Measurements from ENCODE around the gene RBPMS2.

Gene RBPMS2

GRCh38 chr15:64731012-64731804 lies 44.2 kb downstream of the RBPMS2 start:
- DNase-seq (ENCODE audit: low read depth, low spot score) = peak; percentile 67

DNA sequence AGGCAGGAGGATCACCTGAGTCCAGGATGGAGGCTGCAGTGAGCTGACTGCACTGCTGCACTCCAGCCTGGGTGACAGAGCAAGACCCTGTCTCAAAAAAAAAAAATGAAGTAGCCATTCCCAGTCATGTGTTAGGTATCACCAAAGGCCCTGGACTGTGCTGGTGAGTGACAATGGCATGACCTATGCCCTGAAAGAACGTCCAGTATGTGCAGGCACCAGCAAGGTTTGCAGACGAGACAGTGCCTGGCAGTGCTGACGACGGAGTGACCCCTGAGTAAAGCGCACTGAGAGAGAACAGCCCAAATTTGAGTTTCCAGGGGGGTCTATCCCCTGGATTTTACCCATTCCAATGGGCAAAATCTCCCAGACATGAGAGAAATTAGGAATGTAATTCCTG lies 45.2 kb downstream of the RBPMS2 start:
- DNase-seq (ENCODE audit: low read depth, low spot score) = no peak

GRCh38 chr15:64720188-64720587 lies 55.2 kb downstream of the RBPMS2 start:
- DNase-seq (ENCODE audit: low read depth, low spot score) = no peak

DNA sequence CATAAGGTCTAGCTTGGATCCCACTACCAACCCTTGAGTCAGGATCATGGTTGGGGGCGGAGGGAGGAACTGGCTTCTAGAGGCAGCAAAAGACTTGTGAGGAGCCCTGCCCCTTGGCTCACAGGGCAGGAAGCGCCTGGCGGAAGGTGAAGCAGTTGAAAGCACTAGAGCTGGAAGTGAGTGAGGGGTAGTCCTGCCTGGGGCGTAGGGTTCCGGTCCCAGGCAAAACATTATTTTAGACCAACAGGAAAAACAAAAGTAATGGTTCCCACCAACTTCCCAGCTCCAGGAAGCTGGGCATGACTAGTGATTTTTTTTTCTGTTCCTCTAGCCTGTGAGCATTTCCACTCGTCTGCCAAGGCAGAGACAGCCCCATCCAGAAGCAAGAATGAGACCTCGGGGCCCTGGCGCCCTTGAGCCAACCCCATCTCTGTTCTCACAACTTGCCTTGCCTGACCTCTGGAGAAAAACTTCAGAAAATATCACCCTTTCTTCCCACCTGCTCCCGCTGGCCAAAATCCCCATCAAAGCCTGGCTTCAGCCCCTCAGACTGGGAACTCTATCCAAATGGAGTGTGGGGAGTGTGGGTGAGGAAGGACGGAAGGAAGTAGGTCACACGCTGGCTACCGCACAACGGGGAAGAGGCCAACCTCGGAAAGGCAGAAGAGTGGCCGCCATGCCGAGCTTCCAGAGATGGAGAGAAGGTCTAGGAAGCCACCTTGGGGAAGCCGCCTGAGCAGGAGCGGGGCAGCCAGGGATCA lies 57.5 kb downstream of the RBPMS2 start:
- DNase-seq (ENCODE audit: low read depth, low spot score) = no peak

- DNase-seq (ENCODE audit: low read depth, low spot score) = no peak
Observed at GRCh38 chr15:64717130-64717529, 58.3 kb downstream of the RBPMS2 start.

- DNase-seq (ENCODE audit: low read depth, low spot score) = no peak
Observed at GRCh38 chr15:64716452-64716851, 58.9 kb downstream of the RBPMS2 start.

DNA sequence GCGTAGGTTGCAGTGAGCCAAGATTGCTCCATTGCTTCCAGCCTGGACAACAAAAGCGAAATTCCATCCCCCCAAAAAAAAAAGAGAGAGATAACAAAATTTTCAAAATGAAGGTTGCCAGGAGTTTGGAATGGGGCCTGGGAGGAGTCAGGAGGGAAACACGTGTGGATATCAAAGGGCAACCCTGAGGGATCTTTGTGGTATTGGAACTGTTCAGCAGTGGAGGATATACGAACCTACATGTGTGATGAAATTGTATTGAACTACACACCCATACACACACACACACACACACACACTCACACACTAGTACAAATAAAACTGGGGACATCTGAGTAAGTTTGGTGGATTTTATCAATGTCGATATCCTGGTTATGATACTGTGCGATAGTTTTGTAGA lies 61.8 kb downstream of the RBPMS2 start:
- DNase-seq (ENCODE audit: low read depth, low spot score) = no peak

DNA sequence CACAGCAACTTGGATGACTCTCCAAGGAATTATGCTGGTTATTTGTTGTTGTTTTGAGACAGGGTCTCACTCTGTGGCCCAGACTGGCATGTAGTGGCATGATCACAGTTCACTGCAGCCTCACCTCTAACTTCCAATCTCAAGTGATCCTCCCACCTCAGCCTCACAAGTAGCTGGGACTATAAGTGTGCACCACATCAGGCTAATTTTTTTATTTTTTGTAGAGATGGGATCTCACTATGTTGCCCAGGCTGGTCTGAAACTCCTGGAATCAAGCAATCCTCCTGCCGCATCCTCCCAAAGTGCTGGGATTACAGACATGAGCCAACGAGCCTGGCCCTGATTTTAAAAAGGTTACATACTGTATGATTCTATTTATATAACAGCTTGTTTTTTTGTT lies 63.0 kb downstream of the RBPMS2 start:
- no peak for DNase-seq (ENCODE audit: low read depth, low spot score)

GRCh38 chr15:64710676-64711428 lies 64.5 kb downstream of the RBPMS2 start:
- no peak for DNase-seq (ENCODE audit: low read depth, low spot score)

DNA sequence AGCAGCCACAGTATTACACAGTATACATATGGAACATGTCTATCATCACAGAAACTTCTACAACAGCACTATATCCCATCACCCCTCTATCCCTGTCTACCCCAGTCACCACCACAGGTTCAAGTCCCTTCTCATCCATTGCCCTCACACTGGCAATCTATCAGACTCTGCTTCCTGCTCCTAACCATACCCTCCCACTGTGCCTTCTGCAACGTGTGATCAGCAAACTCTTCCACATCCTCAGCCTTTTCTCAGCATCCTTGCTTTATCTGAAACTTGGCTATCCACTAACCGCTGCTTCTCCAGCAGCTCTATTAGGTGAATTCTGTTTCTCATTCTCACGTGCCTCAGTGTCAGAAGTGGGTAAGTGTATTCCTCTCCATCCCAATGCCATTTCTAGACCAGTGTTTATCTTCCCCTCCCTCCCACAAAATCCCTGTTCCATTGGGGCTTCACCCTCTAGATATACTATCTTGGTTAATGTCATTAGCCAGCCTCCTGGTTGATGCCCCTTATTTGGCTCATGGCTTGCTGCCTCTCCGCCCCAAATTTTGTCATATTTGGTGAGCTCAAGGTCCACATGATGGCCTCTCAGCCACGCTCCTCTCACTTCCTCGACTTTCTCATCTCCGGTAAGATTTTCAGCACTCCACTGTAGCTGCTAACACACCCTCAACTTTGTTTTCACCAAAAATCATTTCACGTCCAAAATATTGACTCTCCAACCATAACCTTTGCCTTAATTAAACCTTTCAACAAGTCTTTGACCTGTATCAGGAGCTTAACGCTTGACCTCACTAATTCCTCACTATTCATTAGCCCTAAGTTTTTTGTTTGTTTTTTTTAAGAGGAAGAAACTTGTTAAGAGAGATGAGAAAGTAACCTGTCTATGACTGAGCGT lies 69.1 kb downstream of the RBPMS2 start:
- no peak for DNase-seq (ENCODE audit: low read depth, low spot score)

DNA sequence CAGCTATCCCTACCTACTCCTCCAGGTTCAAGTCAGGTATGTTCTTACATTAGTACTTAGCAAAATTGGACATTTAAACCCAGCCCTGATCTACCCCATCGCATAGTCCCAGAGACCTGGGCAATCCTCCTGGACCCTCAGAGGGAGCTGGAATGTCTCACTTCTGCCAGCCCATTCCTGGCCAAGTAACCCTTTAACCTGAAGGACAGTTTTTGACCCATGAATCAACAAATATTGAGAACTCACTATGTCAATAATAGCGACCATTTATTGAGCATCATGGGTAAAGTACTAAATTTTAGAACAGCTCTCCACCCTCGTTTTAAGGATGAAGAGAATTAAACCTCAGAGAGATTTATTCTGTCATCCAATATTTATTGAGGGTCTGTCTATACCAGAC lies 70.4 kb downstream of the RBPMS2 start:
- no peak for DNase-seq (ENCODE audit: low read depth, low spot score)

GRCh38 chr15:64703632-64703959 lies 71.8 kb downstream of the RBPMS2 start:
- DNase-seq (ENCODE audit: low read depth, low spot score) = no peak

GRCh38 chr15:64702816-64703631 lies 72.4 kb downstream of the RBPMS2 start:
- no peak for DNase-seq (ENCODE audit: low read depth, low spot score)

- no peak for DNase-seq (ENCODE audit: low read depth, low spot score)
Observed at GRCh38 chr15:64701482-64702184, 73.8 kb downstream of the RBPMS2 start.

GRCh38 chr15:64701051-64701450 lies 74.3 kb downstream of the RBPMS2 start:
- no peak for DNase-seq (ENCODE audit: low read depth, low spot score)

GRCh38 chr15:64699751-64700388 lies 75.5 kb downstream of the RBPMS2 start:
- DNase-seq (ENCODE audit: low read depth, low spot score) = peak; percentile 84

DNA sequence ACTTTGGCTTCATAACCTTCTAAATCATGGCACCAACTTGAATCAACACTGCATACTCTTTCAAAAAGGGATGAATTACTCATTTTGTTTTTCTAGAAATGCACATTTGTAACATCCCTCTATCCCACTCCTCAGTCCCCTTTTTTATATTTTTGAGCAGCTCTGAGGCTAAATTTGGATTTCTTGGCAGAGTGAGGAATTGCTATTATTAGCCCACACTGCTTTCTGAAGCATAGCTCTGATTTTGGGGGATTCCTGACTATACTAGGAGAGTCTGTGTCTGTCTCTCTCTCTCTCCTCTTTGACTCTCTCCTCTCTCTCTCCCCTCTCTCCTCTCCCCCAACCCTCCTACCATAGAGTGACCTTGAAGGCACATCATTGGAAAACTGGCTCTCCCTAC lies 76.6 kb downstream of the RBPMS2 start:
- no peak for DNase-seq (ENCODE audit: low read depth, low spot score)

- no peak for DNase-seq (ENCODE audit: low read depth, low spot score)
Observed at GRCh38 chr15:64697911-64698369, 77.4 kb downstream of the RBPMS2 start.

GRCh38 chr15:64696481-64696880 lies 78.9 kb downstream of the RBPMS2 start:
- DNase-seq (ENCODE audit: low read depth, low spot score) = no peak

Data from iPS DF 19.7 (cell line).